K562 (cell line): ENCODE results near the gene PRXL2B. TPM values are rescaled to one million over a fixed set of nuclear protein-coding genes. Genes with fewer than 3 reads are reported as not detected.

Experiments
- BHLHE40 ChIP-seq: IDR thresholded peaks from 2 replicates; pipeline ENCODE4 v1.6.1; 2011; ENCODE audit warnings: low read length, improper control_type of control experiment
- CBFB ChIP-seq: sonication (generic); formaldehyde crosslinking; IDR thresholded peaks from 2 replicates; pipeline ENCODE4 v1.4.0; 2020; ENCODE audit warnings: mild to moderate bottlenecking, missing genetic modification reagents
- ELF2 ChIP-seq: fragments of 250-450 bp; sonication (Bioruptor Pico); IDR thresholded peaks from 2 replicates; pipeline ENCODE4 v1.5.0; 2021; ENCODE audit warnings: mild to moderate bottlenecking
- FIP1L1 ChIP-seq: fragments of 200-400 bp; formaldehyde crosslinking; IDR thresholded peaks from 2 replicates; pipeline ENCODE4 v1.6.1; 2018; ENCODE audit warnings: mild to moderate bottlenecking, low read depth, low read length; ENCODE audit not compliant: poor library complexity, severe bottlenecking
- HSF4 ChIP-seq: fragments of 250-450 bp; sonication (Bioruptor Pico); IDR thresholded peaks from 2 replicates; pipeline ENCODE4 v2.1.2; 2022; ENCODE audit warnings: mild to moderate bottlenecking, moderate library complexity, borderline replicate concordance
- NFXL1 ChIP-seq: fragments of 450-650 bp; formaldehyde crosslinking; IDR thresholded peaks from 2 replicates; pipeline ENCODE4 v1.4.0; 2021; ENCODE audit warnings: mild to moderate bottlenecking
- TFAM ChIP-seq: fragments of 250-450 bp; sonication (Bioruptor Pico); conservative IDR thresholded peaks from 2 replicates; pipeline ENCODE4 v1.5.0; 2021; ENCODE audit warnings: mild to moderate bottlenecking, moderate library complexity
- ZKSCAN1 ChIP-seq: fragments of 150-350 bp; IDR thresholded peaks from 2 replicates; pipeline ENCODE4 v1.6.1; 2016; ENCODE audit warnings: low read depth, low read length
- ZNF212 ChIP-seq: fragments of 450-650 bp; formaldehyde crosslinking; IDR thresholded peaks from 2 replicates; pipeline ENCODE4 v1.4.0; 2020; ENCODE audit warnings: mild to moderate bottlenecking
- ZNF311 ChIP-seq: fragments of 250-450 bp; sonication (Bioruptor Pico); IDR thresholded peaks from 2 replicates; pipeline ENCODE4 v1.4.0; 2020; ENCODE audit warnings: mild to moderate bottlenecking, moderate library complexity
- polyA plus RNA-seq, 8 experiments: library from polyadenylated mRNA; depleted of rRNA in 4 of 8; stranded (reverse) in 5 of 8; unstranded in 3 of 8; fragments of >200 nt; fragmentation: Nextera tagmentation in 2 of 8; fragmentation: Illumina TruSeq in 1 of 8; extraction: Ambion mirVana in 2 of 8; extraction: Trizol in 1 of 8; gene quantifications; 2 replicates each; pipeline versions ENCODE4 v1.2.1 to v1.2.3, GENCODE V29; 2011 to 2014; ENCODE audit warnings: inconsistent platforms in 1 of 8, missing spikeins in 1 of 8
- total RNA-seq, 7 experiments: library from RNA; depleted of rRNA in 6 of 7; stranded (reverse); fragments of >200 nt in 6 of 7; fragmentation: Illumina TruSeq in 2 of 7; extraction: Trizol in 2 of 7; gene quantifications; 2 replicates each; pipeline versions ENCODE4 v1.2.1 to v1.2.3, GENCODE V29; 2011 to 2021; ENCODE audit warnings: low replicate concordance in 1 of 7
- TF ChIP-seq, protein P1 (sequence below): IDR thresholded peaks from 2 replicates; pipeline ENCODE4 v1.6.1; 2014; ENCODE audit warnings: antibody characterized with exemption
- TF ChIP-seq, protein P2 (sequence below): fragments of 250-450 bp; sonication (Bioruptor Pico); IDR thresholded peaks from 2 replicates; pipeline ENCODE4 v1.5.0; 2021; ENCODE audit warnings: mild to moderate bottlenecking, borderline replicate concordance
- TF ChIP-seq, protein P3 (sequence below): sonication (generic); formaldehyde crosslinking; IDR thresholded peaks from 2 replicates; pipeline ENCODE4 v1.8.0; 2022; ENCODE audit warnings: missing genetic modification reagents, mild to moderate bottlenecking, moderate library complexity, borderline replicate concordance
- TF ChIP-seq, protein P4 (sequence below): fragments of 450-650 bp; IDR thresholded peaks from 2 replicates; pipeline ENCODE4 v1.6.1; 2018; ENCODE audit warnings: mild to moderate bottlenecking, low read depth; ENCODE audit not compliant: partially characterized antibody
- TF ChIP-seq, protein P5 (sequence below): fragments of 250-450 bp; sonication (Bioruptor Pico); IDR thresholded peaks from 2 replicates; pipeline ENCODE4 v1.5.0; 2020; ENCODE audit warnings: mild to moderate bottlenecking
- TF ChIP-seq, protein P6 (sequence below), 2 experiments: IDR thresholded peaks in 1 of 2; conservative IDR thresholded peaks in 1 of 2; 2 replicates each; pipeline ENCODE4 v1.6.1; 2016; ENCODE audit warnings: low read depth in 2 of 2, mild to moderate bottlenecking in 1 of 2, missing compliant biosample characterization in 1 of 2, missing genetic modification characterization in 1 of 2, moderate library complexity in 1 of 2

Gene PRXL2B
- total and polyA plus RNA-seq, 9 of the 15 experiments (the other 6 are each of a cell fraction or from before 2014, with no cell fraction given), result 0.99 to 25.3 (median 11.8) TPM

DNA sequence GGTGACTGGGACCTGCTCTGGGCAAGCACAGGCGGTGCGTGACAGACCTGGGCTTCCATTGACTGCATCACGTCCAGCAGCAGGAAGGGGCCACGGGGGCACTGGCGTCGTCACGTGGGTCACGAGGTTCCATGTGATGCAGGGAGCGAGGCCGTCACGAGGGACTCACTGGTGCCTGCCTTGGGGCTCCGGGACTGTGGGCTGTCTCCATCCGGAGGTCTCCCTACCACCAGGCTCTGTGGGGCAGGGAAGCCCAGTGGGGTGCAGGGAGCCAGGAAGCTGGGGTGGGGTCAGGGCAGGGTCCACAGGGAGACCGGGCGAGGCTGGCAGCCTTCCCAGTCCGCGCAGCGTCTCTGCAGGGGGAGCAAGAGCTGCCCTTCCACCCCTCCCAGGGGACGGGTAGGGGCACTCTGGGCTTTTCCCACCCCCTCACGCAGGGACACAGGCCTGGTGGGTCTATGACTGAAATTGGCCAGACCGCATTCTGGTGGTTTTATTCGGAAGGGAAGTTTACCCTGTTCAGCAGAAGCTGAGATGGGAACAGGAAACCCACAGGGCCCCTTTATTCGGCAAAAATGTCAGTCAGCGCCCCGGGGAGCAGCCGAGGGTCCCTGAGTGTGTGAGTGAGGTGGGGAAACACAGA lies 30.8 kb upstream of the PRXL2B start (continued):
- TF ChIP-seq, protein P1, sequence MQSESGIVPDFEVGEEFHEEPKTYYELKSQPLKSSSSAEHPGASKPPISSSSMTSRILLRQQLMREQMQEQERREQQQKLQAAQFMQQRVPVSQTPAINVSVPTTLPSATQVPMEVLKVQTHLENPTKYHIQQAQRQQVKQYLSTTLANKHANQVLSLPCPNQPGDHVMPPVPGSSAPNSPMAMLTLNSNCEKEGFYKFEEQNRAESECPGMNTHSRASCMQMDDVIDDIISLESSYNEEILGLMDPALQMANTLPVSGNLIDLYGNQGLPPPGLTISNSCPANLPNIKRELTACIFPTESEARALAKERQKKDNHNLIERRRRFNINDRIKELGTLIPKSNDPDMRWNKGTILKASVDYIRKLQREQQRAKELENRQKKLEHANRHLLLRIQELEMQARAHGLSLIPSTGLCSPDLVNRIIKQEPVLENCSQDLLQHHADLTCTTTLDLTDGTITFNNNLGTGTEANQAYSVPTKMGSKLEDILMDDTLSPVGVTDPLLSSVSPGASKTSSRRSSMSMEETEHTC, result no peak
- TF ChIP-seq ZNF212 (CRISPR knock-in tag) (no peak), CBFB (0 out of 2 replicates have a peak, but pooled peaks have one; percentile 16), FIP1L1 (no peak), BHLHE40 (peak; percentile 69; the same call in 1 of the 2 replicates), ZKSCAN1 (no peak), TFAM (CRISPR knock-in tag) (no peak), ZNF311 (CRISPR knock-in tag) (no peak), ELF2 (CRISPR knock-in tag) (no peak), NFXL1 (CRISPR knock-in tag) (no peak), HSF4 (no peak)
- TF ChIP-seq, protein P2, sequence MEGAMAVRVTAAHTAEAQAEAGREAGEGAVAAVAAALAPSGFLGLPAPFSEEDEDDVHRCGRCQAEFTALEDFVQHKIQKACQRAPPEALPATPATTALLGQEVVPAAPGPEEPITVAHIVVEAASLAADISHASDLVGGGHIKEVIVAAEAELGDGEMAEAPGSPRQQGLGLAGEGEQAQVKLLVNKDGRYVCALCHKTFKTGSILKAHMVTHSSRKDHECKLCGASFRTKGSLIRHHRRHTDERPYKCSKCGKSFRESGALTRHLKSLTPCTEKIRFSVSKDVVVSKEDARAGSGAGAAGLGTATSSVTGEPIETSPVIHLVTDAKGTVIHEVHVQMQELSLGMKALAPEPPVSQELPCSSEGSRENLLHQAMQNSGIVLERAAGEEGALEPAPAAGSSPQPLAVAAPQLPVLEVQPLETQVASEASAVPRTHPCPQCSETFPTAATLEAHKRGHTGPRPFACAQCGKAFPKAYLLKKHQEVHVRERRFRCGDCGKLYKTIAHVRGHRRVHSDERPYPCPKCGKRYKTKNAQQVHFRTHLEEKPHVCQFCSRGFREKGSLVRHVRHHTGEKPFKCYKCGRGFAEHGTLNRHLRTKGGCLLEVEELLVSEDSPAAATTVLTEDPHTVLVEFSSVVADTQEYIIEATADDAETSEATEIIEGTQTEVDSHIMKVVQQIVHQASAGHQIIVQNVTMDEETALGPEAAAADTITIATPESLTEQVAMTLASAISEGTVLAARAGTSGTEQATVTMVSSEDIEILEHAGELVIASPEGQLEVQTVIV (CRISPR knock-in tag), result no peak
- TF ChIP-seq, protein P3, sequence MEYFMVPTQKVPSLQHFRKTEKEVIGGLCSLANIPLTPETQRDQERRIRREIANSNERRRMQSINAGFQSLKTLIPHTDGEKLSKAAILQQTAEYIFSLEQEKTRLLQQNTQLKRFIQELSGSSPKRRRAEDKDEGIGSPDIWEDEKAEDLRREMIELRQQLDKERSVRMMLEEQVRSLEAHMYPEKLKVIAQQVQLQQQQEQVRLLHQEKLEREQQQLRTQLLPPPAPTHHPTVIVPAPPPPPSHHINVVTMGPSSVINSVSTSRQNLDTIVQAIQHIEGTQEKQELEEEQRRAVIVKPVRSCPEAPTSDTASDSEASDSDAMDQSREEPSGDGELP (CRISPR knock-in tag), result no peak
- TF ChIP-seq, protein P4, sequence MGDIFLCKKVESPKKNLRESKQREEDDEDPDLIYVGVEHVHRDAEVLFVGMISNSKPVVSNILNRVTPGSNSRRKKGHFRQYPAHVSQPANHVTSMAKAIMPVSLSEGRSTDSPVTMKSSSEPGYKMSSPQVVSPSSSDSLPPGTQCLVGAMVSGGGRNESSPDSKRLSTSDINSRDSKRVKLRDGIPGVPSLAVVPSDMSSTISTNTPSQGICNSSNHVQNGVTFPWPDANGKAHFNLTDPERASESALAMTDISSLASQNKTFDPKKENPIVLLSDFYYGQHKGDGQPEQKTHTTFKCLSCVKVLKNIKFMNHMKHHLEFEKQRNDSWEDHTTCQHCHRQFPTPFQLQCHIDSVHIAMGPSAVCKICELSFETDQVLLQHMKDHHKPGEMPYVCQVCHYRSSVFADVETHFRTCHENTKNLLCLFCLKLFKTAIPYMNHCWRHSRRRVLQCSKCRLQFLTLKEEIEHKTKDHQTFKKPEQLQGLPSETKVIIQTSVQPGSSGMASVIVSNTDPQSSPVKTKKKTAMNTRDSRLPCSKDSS, result no peak
- TF ChIP-seq, protein P5, sequence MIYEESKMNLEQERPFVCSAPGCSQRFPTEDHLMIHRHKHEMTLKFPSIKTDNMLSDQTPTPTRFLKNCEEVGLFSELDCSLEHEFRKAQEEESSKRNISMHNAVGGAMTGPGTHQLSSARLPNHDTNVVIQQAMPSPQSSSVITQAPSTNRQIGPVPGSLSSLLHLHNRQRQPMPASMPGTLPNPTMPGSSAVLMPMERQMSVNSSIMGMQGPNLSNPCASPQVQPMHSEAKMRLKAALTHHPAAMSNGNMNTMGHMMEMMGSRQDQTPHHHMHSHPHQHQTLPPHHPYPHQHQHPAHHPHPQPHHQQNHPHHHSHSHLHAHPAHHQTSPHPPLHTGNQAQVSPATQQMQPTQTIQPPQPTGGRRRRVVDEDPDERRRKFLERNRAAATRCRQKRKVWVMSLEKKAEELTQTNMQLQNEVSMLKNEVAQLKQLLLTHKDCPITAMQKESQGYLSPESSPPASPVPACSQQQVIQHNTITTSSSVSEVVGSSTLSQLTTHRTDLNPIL (CRISPR knock-in tag), result no peak
- TF ChIP-seq, protein P6, sequence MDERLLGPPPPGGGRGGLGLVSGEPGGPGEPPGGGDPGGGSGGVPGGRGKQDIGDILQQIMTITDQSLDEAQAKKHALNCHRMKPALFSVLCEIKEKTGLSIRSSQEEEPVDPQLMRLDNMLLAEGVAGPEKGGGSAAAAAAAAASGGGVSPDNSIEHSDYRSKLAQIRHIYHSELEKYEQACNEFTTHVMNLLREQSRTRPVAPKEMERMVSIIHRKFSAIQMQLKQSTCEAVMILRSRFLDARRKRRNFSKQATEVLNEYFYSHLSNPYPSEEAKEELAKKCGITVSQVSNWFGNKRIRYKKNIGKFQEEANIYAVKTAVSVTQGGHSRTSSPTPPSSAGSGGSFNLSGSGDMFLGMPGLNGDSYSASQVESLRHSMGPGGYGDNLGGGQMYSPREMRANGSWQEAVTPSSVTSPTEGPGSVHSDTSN (CRISPR knock-in tag; IDR thresholded peaks at IDR 0.05; ENCODE audit: low read depth), result no peak
- TF ChIP-seq, protein P6 (tag; conservative IDR thresholded peaks at IDR 0.05; ENCODE audit: low read depth), result no peak
